ENCODE data around the gene PODNL1.

PODNL1 gene

DNA sequence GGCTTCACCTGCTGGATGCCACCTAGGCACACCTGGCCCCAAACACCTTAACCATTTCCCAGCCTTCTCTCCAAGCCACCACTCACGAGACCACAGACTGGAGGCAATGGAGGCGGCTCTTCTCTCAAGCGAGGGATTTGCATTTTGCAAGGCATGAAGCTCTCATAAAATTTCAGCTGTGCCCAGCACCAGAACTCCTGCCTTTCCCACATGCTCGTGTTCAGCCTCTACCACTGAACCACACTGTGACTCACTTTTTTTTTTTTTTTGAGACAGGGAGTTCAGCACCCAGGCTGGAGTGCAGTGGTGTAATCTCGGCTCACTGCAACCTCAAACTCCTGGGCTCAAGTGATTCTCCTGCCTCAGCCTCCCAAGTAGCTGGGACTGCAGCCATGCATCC is 50.7 kb downstream of the PODNL1 start:
- DNase-seq, result peak in 1 of 4 experiments; percentile 12

DNA sequence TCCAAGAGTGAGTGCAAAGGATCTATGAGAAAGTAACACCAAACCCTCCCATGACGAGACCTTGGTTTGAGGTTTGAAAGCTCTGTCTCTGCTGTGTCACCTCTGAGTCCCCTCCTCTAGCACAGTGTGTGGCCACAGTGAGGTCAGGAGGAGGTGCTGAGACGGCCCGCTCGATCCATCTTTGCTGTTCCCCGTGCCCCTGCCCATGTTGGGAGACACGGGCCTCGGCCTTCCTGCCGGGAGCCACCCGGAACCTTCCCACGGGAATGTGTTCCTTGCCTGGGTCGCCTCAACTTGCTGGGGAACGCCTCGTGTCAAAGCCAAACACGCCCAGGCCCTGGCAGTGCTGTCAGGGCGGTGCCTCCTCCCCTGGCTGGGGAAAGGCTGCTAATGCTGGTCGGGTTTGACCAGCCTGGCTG is 51.2 kb downstream of the PODNL1 start:
- no peak for DNase-seq

DNA sequence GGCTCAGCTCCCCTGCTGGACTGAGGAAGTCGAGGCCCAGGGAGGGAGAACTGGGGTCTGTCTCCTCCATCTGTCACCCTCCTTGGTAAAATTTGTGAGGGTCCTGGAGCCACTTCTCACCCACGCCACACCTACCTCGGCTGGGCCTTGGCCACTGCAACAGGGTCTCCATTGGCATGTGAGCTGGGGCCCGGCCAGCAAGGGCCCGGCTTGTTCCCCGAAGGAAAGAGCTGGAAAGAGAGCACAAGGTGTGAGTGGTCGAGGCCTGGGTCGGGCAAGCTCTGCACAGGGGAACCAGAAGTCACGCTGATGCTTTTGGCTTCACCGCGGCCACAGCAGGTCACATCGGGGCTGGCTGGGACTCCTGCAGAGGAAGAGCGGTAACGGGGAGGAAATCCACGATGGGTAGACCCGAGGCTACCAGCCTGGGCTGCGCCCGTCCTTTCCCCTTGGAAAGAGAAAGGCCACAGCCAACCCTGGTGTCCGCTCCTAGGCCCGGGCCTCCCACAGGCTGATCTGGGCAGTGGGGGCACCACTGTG is 52.3 kb downstream of the PODNL1 start:
- no peak for DNase-seq

DNA sequence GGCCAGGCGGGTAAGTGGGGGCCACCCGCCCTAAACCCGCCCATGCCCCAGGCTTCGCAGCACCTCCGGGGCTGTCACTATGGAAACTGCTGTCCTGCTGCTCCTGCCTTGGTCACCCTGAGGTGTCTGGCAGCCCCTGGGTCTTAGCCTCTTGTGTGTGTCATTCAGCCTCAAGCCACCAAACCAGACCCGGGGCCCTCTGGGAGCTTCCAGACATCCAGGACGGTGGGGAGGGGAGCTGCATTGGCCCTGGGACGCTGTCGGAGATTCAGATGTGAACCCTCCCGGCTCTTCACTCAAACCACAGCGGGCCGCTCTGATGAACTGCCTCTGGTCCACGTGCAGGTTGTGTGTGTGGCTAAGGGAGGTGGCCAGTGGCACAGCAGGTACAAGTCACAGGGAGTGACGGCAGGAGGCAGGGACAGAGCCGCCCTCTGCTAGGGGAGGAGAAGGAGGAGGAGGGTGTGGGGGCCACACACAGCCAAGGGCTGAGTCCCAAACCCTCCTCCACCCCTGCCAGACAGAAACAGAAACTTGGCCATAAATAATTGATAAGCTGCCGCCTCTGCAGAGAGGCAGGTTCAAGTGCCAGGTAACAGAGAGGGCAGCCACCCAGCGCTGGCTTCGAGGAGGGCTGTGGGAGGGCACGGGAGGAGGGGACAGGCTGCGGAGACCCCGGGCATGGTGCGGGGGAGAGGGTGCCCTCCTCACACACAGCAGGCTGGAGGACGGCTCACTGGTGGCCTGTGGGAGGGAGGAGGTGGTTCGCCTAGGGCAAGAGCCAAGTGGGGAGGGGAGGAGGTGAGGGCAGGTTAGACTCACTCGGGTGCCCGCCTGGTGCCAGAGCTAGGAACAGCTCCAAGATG is 53.3 kb downstream of the PODNL1 start:
- no peak for DNase-seq

DNA sequence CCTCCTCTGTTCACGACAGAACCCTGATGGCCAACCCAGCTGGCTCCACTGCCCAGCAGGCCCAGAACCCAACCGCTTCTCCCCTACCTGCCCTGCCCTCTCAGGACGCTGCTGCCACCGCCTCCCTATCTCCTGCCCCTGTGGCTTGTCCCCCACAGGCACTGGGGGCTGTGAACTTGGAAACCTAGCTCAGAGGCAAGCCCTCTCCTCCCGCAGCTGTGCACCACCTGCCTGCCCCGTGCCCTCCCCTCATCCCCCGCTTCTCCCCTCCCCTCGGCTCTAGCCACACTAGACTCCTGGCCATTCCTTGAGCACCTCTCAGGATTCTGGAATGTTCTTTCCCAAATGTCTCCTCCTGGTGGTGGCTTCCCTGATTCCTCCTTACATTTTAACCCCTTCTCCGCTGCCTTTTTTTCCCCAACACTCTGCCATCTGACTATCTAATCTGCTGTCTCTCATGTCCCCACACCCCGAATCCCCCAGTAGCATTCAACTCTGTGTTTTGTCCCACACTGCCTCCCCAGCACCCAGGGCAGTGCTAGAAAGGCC is 54.6 kb downstream of the PODNL1 start:
- DNase-seq, result no peak

DNA sequence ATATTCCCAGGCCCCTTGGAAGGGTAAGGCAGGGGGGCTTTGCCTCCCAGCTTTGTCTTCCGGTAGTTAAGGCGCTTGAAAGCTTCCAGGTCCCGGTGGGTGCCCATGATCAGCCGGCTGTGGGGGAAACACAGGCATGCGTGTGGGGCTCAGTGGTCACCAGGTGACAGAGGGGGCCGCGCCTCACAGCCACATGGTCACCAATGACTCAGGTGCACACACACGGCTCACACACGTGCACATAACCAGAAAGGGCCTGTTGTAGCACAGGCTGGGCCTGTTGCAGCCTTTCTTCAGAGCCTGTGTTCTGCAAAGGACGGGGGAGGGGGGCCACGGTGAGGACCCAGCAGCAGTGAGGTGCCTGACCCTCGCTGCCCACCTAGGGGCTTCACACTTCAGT is 55.4 kb downstream of the PODNL1 start:
- no peak for DNase-seq

DNA sequence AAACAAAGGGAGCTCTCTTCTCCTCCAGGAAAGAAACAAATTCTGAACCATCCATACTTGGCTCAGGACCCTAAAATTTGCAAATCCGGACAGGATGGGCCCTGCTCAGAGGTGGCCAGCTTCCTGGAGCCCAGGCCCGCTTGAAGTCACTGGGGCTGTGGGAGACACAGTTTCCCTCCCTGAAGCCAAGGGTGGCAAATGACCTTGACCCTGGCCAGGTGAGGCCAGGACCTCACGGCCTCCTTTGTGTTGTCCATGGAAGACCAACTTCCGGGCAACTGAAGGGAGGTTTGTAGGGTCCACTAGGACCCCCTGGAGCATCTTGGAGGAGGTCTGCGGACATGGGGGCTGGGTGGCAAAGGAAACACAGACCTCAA is 55.8 kb downstream of the PODNL1 start:
- no peak for DNase-seq

DNA sequence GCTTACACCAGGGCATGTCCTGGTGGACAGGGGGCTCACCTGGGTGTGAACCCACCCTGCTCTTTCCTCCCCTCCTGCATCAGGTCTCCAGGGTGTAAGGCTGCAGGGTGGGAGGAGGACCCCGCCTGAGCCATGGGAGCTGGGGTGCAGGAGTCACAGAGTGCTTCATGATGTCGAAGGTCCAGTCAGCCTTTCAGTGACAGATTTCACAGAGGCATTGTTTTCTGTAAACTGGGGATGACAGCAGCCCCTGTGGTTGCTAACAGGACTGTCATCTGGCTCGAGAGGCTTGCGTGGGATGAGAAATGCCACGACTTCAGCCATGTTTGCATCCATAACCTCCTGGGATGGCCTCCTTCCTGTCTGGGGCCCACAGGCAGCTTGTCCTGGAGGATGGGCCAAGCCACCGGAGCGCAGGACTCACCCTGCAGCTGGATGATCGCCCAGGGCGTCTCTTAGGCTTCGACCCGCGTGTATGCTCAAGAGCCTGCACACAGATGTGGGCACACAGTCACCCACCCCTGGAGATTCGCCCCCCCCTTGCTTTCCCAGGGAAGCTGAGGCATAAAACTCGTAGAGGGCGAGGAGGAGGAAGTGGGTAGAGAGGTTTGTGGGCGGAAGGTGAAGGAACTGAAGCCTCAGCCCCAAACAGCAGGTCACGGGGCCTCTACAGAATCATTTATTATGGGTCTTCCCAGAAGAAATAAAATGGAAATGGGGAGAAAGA is 56.4 kb downstream of the PODNL1 start:
- peak; percentile 77 to 90 (median 82) for DNase-seq

DNA sequence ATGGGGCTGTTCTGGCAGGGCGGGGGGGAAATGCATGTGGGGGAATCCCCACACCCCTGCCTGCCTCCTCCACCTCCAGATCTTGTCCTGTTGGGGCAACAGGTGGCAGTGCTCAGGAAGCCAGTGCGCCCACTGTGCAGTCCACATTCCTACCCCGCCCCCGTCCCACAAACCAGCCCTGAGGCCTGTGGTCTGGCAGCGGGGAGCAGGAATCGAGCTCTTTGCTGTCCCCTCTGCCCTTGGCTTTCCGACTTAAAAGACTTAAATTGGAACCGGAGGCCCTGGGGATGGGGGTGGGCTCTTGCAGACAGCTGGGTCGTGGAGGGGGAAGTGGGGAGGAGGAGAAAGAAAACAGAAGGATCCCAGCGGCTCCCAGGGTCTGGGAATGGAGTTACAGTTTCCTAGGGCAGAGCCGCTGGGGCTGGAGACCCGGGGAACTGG is 56.9 kb downstream of the PODNL1 start:
- DNase-seq, result peak in 2 of 4 experiments; percentile 44 to 45

All from suppressor macrophage (primary cell).